HepG2 (cell line): ENCODE measurements around the gene QSOX2. TPM values are rescaled to one million over a fixed set of nuclear protein-coding genes. Genes with fewer than 3 reads are reported as not detected.

Experiments used
- FOSL2 ChIP-seq: sonication (generic); formaldehyde crosslinking; IDR thresholded peaks from 2 replicates; pipeline ENCODE4 v1.4.0; 2020; ENCODE audit warnings: missing genetic modification reagents
- FOXM1 ChIP-seq: sonication (generic); formaldehyde crosslinking; IDR thresholded peaks from 2 replicates; pipeline ENCODE4 v1.5.0; 2020; ENCODE audit warnings: missing genetic modification reagents
- HIC2 ChIP-seq: sonication (generic); formaldehyde crosslinking; IDR thresholded peaks from 2 replicates; pipeline ENCODE4 v1.9.0; 2022; ENCODE audit warnings: low read depth, missing genetic modification reagents
- MAFF ChIP-seq: IDR thresholded peaks from 2 replicates; pipeline ENCODE4 v1.6.1; 2011; ENCODE audit warnings: low read depth, low read length, improper control_type of control experiment
- PHB2 ChIP-seq: fragments of 450-650 bp; IDR thresholded peaks from 2 replicates; pipeline ENCODE4 v1.6.1; 2018; ENCODE audit not compliant: partially characterized antibody
- ZNF260 ChIP-seq: sonication (generic); formaldehyde crosslinking; IDR thresholded peaks from 2 replicates; pipeline ENCODE4 v1.4.0; 2020; ENCODE audit warnings: missing genetic modification reagents, low read depth, mild to moderate bottlenecking, borderline replicate concordance
- ZNF335 ChIP-seq: sonication (generic); formaldehyde crosslinking; IDR thresholded peaks from 2 replicates; pipeline ENCODE4 v1.4.0; 2020; ENCODE audit warnings: missing genetic modification reagents
- ZNF407 ChIP-seq: sonication (generic); formaldehyde crosslinking; IDR thresholded peaks from one replicate; pipeline ENCODE4 v1.5.1; 2020; ENCODE audit warnings: mild to moderate bottlenecking, missing genetic modification reagents; ENCODE audit errors: not compliant biosample characterization
- ZNF687 ChIP-seq: sonication (generic); formaldehyde crosslinking; IDR thresholded peaks from 2 replicates; pipeline ENCODE4 v1.5.1; 2020; ENCODE audit warnings: mild to moderate bottlenecking, missing genetic modification reagents, moderate library complexity
- ZXDC ChIP-seq: sonication (generic); formaldehyde crosslinking; IDR thresholded peaks from 2 replicates; pipeline ENCODE4 v1.5.0; 2020; ENCODE audit warnings: mild to moderate bottlenecking, missing genetic modification reagents
- polyA plus RNA-seq, 8 experiments: library from polyadenylated mRNA; depleted of rRNA in 3 of 8; stranded (reverse) in 7 of 8; unstranded in 1 of 8; fragments of >200 nt; fragmentation: Illumina TruSeq in 4 of 8; extraction: Trizol in 4 of 8; gene quantifications; 2 replicates each; pipeline versions ENCODE4 v1.2.1 to v1.2.3, GENCODE V29; 2011 to 2016; ENCODE audit warnings: low read depth in 4 of 8, missing spikeins in 1 of 8, mixed read lengths in 1 of 8; ENCODE audit not compliant: insufficient read depth in 1 of 8
- total RNA-seq, 5 experiments: library from RNA; depleted of rRNA; stranded (reverse); fragments of >200 nt; fragmentation: Illumina TruSeq; extraction: Trizol; gene quantifications; 2 replicates each; pipeline ENCODE4 v1.2.3, GENCODE V29; 2016; ENCODE audit warnings: low read depth in 1 of 5

QSOX2 gene
- total and polyA plus RNA-seq, 2 of the 13 experiments (the other 11 are each of a cell fraction or from before 2014, with no cell fraction given): 27.1 to 42.1 TPM

- TF ChIP-seq ZNF407 (no peak), ZXDC (CRISPR knock-in tag) (no peak), FOSL2 (CRISPR knock-in tag) (no peak), HIC2 (CRISPR knock-in tag) (no peak), ZNF260 (CRISPR knock-in tag) (no peak), PHB2 (no peak), ZNF687 (CRISPR knock-in tag) (no peak), MAFF (no peak), FOXM1 (CRISPR knock-in tag) (no peak), ZNF335 (CRISPR knock-in tag) (no peak)
Observed at GRCh38 chr9:136226680-136227407, 18.8 kb downstream of the QSOX2 start (continued).
